NCI-H526 (cell line): ENCODE results near the gene KIF5B.

Experiments
- DNase-seq, 2 experiments: peaks; one replicate each; lab custom pipeline; 2025; lab: John Stamatoyannopoulos, UW

KIF5B gene

DNA sequence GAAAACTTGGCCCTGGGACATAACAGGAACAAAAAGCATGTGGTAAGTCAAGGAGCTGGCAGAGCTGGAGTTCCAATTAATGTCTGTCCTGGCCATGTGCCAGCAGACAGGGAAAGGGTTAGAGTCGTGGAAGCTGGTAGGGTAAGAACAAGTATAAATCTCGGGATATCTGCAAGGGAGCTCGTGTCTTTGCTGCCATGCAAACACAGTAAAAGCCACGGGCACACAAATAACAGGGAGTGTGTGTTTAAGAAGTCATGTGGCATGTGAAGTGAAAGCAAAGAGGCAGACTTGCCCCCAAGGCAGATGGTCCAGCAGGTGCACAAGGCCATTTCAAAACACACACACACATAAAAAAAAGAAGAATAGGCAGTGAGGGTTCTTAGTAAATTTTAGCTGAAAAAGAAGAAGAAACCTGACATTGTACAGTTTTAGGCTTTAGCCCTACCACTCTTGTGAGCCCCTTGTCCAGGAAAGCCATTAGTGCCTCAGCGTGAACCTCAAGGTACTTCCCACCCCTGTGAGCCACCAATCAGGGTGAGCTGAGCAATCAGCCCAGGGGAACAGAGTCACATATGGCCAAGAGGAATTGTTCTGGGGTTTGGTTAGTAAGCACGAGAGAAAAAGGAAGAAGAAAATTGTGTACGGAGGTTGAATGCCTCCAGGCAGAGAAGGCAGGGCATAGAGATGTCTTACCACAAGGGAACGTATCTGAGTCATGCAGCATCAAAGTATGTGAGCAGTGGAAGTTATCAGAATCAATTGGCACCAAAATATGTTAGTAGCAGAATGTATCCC is 94.7 kb downstream of the KIF5B start:
- DNase-seq, result no peak

DNA sequence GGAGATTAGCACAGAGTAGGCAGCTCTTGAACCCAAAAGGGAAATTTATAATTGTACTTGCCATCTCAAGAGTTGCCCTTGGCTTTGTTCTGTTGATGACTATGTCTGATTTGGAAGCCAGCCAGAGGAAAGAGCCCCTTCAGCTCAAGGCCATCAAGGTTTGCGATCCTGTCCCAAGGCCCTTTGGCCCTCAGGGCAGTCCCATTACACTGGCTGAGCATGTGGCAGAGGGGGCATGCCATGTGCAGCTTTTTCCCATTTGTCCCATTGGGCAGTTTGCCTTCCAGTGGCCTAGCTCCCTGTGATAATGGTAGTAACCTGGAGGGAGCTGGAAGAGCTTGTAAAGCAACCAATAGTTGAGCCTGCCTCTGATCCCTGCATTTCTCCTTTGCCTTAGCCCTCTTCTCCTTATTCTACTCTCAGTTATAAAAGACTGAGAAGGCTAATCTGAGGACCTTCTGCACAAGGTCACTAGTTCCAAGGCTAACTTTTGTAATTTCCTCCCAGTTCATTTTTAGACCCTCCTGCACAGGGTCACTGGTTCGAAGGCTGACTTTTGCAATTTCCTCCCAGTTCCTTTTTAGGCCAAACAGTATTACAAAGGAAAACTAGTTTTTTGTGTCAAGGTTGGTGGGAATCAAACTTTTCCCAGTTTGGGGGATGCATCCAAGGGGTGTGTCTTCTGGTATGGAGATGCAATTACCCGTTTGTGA is 96.6 kb downstream of the KIF5B start:
- no peak for DNase-seq
